Measurements from ENCODE around the gene ENOX1. TPM values are rescaled to one million over a fixed set of nuclear protein-coding genes. Genes with fewer than 3 reads are reported as not detected.

Gene ENOX1
- polyA plus RNA-seq, 1 donor (not counting 4 experiments of a cell fraction or from before 2014, with no cell fraction given) = 1.1 TPM

DNA sequence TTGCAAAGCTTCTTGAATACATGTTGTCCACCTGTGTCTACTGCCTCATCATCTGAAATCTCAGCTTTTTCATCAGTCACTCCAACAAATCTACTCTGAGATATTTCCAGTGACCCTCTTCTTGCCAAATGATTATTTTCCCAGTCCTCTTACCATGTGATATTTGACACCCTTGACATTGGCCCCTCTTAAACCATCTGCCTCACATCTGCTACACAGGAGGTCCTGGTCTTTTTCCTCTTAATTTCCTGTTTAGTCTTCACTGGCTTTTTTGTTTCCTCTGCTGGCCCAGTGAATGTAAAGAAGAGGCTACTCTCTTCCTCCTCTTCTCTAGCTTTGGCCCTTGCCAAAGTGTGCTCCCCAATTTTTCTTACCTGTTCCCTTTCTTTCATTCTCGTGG lies 544.7 kb downstream of the ENOX1 start:
- dilution Hi-C loops (cut with MboI; ENCODE audit: extremely low pct_ligation_motif_present, low sequenced_read_pairs) = no loop called here

DNA sequence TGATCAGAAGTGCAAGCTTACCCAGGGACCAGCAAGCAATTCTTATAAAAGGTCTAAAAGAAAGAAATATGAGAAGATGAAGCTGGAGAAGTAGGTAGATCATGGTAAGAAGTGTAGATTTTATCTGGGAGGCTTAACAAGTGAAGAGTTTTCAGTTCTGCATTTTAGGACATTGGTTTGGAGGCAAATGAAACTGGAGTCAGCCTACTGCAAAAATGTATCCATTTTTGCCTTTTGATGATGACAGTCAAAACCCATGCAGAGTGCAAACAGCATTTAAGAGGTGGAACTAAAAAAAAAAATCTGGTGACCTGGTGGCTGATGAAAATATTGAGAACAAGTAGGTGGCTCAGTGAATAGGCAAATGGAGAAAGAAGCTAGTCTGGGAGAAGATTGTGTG lies 546.5 kb downstream of the ENOX1 start:
- DNase-seq (ENCODE audit: low read depth, low spot score) (no peak), FAIRE-seq (no peak)
- Histone ChIP-seq H3K4me2 (ENCODE audit: control insufficient read depth, extremely low read depth, insufficient read depth, low read depth, low read length) (no peak overlapping the region), H3K79me2 (ENCODE audit: control insufficient read depth, insufficient read depth, low read length) (no peaks in the 10 kb centered on the region), H3K4me3 (ENCODE audit: control insufficient read depth in 2 of 3, extremely low read depth in 1 of 3, insufficient read depth in 2 of 3, low read depth in 1 of 3, low read length in 3 of 3) (no peak overlapping the region), H3K9me3 (ENCODE audit: control insufficient read depth, low read depth, low read length) (no peaks in the 10 kb centered on the region), H3K27me3 (ENCODE audit: control insufficient read depth, extremely low read depth, insufficient read depth, low read length) (no peaks in the 10 kb centered on the region), H4K20me1 (ENCODE audit: control insufficient read depth, extremely low read depth, insufficient read depth, low read length) (no peaks in the 10 kb centered on the region), H2AFZ (ENCODE audit: control insufficient read depth, low read length) (no peak overlapping the region), H3K9ac (ENCODE audit: control insufficient read depth, extremely low read depth, insufficient read depth, low read length) (no peak overlapping the region), H3K36me3 (ENCODE audit: control insufficient read depth in 2 of 2, extremely low read depth in 1 of 2, insufficient read depth in 2 of 2, low read length in 2 of 2) (no peaks in the 10 kb centered on the region), H3K9me1 (ENCODE audit: control insufficient read depth, extremely low read depth, insufficient read depth, low read length) (no peaks in the 10 kb centered on the region), H3K4me1 (ENCODE audit: control insufficient read depth, extremely low read depth, insufficient read depth, low read length) (peaks cover 7% of the 10 kb centered on the region), H3K27ac (ENCODE audit: control insufficient read depth, insufficient read depth, low read length) (no peak overlapping the region)
- no peak for TF ChIP-seq CTCF (optimal IDR thresholded peaks at IDR 0.05 in 1 of 3, IDR thresholded peaks at IDR 0.05 in 1 of 3, conservative IDR thresholded peaks at IDR 0.05 in 1 of 3; ENCODE audit: extremely low read depth in 1 of 3, insufficient read depth in 2 of 3, low read length in 3 of 3)
- TF ChIP-seq EZH2 (IDR thresholded peaks at IDR 0.05; ENCODE audit: low read length) = no peak
- dilution Hi-C loops (cut with MboI; ENCODE audit: extremely low pct_ligation_motif_present, low sequenced_read_pairs) = no loop called here

More for the DNA sequence above, 544.7 kb downstream of the ENOX1 start:
- no peaks in the 10 kb centered on the region for H3K9me3 ChIP-seq (ENCODE audit: control insufficient read depth, low read depth, low read length)
- H3K4me1 ChIP-seq (ENCODE audit: control insufficient read depth, extremely low read depth, insufficient read depth, low read length) = peaks cover 17% of the 10 kb centered on the region
- H3K27me3 ChIP-seq (ENCODE audit: control insufficient read depth, extremely low read depth, insufficient read depth, low read length) = no peaks in the 10 kb centered on the region
- no peaks in the 10 kb centered on the region for H4K20me1 ChIP-seq (ENCODE audit: control insufficient read depth, extremely low read depth, insufficient read depth, low read length)
- no peak for DNase-seq (ENCODE audit: low read depth, low spot score)
- no peak overlapping the region for H3K4me2 ChIP-seq (ENCODE audit: control insufficient read depth, extremely low read depth, insufficient read depth, low read depth, low read length)
- TF ChIP-seq CTCF (optimal IDR thresholded peaks at IDR 0.05 in 1 of 3, IDR thresholded peaks at IDR 0.05 in 1 of 3, conservative IDR thresholded peaks at IDR 0.05 in 1 of 3; ENCODE audit: extremely low read depth in 1 of 3, insufficient read depth in 2 of 3, low read length in 3 of 3) = no peak
- TF ChIP-seq EZH2 (IDR thresholded peaks at IDR 0.05; ENCODE audit: low read length) = no peak
- FAIRE-seq = no peak
- no peak overlapping the region for H3K9ac ChIP-seq (ENCODE audit: control insufficient read depth, extremely low read depth, insufficient read depth, low read length)
- H3K36me3 ChIP-seq (ENCODE audit: control insufficient read depth in 2 of 2, extremely low read depth in 1 of 2, insufficient read depth in 2 of 2, low read length in 2 of 2) = no peaks in the 10 kb centered on the region
- no peak overlapping the region for H2AFZ ChIP-seq (ENCODE audit: control insufficient read depth, low read length)
- H3K9me1 ChIP-seq (ENCODE audit: control insufficient read depth, extremely low read depth, insufficient read depth, low read length) = no peaks in the 10 kb centered on the region
- no peak overlapping the region for H3K27ac ChIP-seq (ENCODE audit: control insufficient read depth, insufficient read depth, low read length)
- H3K4me3 ChIP-seq (ENCODE audit: control insufficient read depth in 2 of 3, extremely low read depth in 1 of 3, insufficient read depth in 2 of 3, low read depth in 1 of 3, low read length in 3 of 3) = no peak overlapping the region
- H3K79me2 ChIP-seq (ENCODE audit: control insufficient read depth, insufficient read depth, low read length) = no peaks in the 10 kb centered on the region

All from keratinocyte (primary cell).